Left forelimb (tissue), 1 donor: Measurements from ENCODE around the gene LRP2.
"Not testable (repeated sequence)": the region's sequence is repeated elsewhere in the genome, so short reads cannot be mapped to it uniquely, and the experiment has no call there.

ENCODE experiments used
- DNase-seq: peaks from one replicate; pipeline ENCODE4 v3.0.0-alpha.2; 2018; ENCODE audit warnings: low spot score

LRP2 gene

DNA sequence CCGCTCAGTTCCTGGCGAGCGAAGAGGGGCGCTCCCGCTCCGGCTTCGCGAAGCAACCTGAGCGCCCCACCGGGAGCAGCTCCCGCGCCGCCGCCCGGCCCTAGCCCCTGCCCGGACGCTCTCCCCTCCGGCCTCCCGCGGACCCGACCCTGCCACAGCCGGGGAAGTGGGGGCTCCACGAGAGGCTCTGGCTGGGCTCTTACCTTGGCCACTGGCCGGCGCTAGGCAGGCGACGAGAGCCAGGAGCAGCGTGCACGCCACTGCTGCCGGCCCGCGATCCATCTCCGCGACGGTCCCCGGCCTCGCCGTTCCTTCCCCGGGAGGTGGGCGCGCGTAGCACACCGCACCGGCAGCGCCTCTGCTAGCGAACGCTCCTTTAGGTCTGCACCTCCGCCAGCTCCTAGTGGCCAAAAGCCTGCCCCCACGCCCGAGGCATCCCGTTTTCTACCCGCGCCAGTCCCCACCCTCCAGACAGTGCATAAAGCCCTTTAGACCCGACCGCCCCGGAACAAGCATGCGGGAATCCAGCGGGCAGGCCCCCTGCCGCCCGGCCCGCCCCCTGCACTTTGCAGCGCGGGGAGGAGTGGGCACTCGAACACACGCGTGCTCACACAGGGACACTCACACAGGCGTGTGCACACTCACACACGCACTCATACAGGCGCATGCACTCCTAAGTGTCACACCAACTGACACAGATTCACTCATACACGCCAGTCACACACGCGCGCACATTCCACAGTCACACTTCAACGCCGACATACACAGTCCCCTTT lies at the start of gene LRP2:
Gene LRP2, minus strand, starts transcription at position 417 of the 776 bp plus-strand sequence. Its CDS starts 135 bp downstream, at position 282.
- no peak for DNase-seq

DNA sequence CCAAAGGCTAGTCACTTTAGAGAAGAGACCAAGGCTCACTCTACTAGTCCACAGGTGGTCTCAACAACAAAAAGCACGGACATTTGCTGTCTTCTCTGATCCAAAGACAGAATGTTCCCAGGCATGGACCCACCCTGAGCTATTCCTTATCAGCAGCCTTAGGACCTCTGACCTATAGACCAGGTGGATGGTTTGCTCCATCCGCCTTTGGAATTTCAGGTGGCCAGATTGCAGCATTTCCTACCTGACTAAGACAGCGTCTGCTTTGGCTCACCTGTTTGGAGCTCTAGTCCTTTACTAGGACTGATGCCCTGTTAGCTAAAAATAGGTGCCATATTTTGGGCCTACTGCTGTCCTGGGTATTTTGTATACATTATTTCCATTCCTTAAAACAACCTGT lies 44.6 kb upstream of the LRP2 start:
- no peak for DNase-seq

DNA sequence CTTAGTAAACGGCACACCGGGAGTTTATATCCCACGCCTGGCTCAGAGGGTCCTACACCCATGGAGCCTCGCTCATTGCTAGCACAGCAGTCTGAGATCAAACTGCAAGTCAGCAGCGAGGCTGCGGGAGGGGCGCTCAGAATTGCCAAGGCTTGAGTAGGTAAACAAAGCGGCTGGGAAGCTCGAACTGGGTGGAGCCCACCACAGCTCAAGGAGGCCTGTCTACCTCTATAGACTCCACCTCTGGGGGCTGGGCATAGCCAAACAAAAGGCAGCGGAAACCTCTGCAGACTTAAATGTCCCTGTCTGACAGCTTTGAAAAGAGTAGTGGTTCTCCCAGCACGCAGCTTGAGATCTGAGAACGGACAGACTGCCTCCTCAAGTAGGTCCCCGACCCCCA lies 37.2 kb upstream of the LRP2 start:
- not testable (repeated sequence) for DNase-seq

DNA sequence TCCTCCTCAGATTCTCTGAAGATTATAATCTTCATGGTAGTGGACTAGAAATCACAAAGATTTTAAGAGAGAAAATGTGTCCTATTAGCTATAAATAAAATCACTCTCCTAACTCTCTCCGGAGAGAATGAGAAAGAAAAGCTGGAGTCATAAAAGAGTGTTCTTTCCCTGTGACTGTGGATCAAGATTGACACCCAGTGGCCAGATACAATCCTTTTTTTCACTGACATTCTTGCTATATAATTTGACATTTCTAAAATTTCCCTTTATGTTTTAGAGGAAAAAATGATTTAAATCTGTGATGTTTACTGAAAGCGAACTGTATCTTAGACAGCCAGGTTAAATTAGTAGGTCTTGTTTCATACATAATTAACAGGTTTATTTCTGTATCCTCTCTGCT lies 35.4 kb upstream of the LRP2 start:
- DNase-seq = no peak

DNA sequence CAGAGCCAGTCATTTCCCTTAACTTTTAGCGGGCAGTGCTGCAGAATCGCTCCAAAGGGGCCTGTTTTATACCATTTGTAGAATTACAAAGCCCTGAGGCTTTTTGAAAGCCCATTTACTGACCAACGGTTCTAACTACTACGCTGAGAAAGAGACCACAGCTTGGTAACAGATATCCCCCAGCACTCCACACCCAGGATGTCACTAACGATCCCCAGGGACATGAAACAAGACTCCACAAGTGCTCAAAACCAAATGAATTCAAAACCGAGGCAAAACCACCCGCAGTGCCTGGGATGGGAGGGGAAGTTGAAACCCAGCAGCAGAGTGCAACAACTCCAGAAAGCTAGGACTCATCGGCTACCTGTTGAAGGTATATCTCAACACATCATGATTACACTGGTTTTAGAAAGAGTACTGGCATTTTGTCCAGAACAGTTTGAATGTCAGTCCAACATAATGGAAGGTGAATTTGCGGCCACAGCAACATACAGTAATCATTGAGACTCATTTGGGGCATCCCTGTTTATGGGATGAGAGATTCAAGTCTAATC lies 33.6 kb upstream of the LRP2 start:
- DNase-seq = no peak

DNA sequence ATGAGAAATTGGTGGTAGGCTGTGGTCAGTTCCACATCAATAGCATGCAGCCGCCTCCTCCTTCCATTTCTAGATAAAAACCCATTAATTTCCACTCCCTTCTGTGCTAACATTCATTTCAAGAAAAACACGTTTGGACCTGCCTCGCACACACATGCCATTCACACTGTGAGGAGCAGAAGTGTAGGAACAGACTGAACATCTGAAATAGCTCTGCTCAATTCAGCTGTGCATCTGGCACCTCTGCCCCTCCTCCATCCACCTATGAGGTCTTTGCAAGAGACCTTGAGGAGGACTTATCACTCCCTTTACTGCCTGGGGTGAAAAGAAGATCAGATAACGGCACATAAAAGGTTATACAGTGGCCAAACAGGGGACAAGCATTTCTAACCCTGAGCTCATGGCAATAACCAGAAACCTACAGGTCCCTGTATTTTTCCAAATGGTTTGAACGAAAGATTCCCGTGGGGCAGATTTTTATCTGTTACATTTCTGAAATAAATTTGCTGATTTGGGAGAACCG lies 30.8 kb upstream of the LRP2 start:
- DNase-seq = no peak

DNA sequence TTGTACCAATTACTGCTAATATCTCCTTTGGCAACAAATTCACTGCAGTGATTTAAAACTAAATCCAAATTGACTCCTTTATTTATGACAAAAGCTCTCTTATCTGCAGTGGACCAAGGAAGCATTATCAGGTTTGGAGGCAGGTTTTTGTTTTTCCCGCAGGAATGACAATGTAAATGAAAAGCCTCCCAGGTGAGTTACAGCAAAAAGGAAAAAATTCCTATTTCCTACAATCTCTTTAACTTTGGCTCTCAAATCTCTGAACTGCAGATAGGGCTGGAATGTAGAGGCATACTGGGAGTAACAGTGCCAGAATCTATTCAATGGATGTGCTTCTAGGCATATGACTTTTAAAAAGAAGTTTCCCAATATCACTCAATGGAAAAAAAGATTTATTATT lies 28.9 kb upstream of the LRP2 start:
- no peak for DNase-seq

DNA sequence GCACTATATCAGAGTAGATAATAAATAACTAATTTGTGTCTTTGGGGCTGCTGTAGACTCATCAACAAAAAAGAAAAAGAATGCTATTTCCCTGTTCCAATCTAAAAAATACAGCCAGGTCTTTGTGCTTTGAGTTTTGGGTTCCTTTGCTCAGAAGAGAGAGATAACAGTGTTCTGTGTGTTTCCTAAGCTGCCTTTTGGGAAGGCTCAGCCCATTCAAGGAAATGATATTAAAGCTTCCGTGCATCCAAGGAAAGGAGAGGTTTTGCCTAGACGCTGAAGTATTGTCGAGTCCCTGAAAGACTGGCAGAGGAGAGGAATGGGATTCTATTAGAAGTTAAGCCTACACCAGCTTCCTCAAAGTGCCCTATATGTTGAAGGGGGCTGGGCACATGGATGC lies 25.8 kb upstream of the LRP2 start:
- no peak for DNase-seq

DNA sequence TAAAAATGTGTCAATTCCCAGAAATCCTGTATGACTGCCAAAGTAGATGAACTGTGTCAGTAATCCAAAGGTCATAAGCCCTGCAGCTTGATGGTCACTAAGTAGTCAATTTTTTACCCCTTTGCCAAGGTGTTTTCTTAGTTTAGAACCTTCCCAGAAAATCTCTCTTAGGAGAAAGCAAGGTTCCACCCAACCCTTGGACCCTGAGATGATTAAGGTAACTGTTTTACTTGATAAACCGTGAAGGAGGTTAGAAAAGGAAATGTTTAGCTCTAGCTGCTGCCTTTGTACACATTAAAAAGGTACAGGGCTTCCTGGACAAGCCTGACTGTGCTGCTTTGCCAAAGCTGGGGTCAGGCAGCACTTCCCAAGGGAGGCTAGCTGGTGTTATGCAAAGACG lies 24.4 kb upstream of the LRP2 start:
- DNase-seq = no peak

DNA sequence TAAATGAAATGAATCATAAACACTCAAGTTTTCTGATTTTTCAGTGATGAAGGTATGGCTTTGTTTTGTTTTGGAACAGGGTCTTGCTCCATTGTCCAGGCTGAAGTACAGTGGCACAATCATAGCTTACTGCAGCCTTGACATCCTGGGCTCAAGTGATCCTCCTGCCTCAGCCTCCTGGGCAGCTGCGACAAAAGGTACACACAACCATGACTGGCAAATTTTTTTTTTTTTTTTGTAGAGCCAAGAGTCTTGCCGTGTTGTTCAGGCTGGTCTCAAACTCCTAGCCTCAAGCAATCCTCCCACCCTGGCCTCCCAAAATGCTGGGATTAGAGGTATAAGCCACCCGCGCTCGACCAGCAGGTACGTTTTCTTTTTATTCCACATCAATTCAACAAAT lies 22.5 kb upstream of the LRP2 start:
- DNase-seq = no peak

DNA sequence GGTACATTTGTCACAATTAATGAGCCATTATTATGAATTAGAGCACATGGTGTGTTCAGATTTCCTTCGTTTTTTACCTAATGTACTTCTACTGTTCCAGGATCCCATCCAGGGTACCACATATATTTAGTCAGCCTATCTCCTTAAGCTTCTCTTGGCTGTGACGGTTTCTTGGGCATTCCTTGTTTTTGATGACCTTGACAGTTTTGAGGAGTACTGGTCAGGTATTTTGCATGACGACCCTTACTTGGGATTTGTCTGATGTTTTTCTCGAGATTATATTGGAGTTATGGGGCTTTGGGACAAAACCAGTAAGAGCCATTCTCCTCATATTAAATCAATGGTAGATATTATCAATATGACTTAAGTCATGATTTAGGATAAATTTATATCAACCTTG lies 10.2 kb upstream of the LRP2 start:
- DNase-seq = no peak

DNA sequence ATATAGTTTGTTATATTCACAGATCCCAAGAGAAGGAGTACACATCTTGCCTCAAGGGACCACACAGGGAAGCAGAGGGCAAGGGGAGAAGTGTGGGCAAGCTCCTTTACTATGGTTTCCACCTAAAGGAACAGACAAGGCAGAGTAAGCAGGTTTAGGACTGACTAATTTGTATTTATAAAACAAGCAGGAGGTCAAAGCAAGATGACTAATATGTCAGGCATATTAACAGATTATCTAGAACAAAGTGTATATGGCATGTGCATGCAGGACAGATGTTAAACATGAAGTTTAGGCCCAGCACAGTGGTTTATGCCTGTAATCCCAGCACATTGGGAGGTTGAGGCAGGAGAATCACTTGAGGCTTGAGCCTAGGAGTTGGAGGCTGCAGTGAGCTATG lies 3.7 kb upstream of the LRP2 start:
- no peak for DNase-seq

DNA sequence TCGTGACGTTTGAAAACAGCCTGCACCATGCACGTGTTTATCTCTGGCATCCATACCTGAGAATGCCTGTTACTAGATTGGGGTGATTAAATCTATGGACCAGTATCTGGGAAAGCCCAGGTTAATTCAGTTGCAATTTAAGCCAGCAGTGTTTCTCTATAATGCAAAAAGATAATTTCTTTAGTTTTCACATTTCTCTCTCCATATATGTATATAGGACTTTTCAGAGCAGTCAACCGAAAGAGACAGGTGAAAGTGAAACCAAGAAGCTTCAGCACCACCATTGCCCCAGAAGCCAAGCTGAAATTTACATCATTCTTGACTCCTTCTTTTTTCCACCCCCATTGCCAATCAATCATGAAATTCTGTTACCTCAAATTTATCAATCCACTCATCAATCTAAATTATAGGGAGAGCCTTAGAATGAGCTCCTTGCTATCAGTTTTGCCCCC lies 2.7 kb upstream of the LRP2 start:
- no peak for DNase-seq

DNA sequence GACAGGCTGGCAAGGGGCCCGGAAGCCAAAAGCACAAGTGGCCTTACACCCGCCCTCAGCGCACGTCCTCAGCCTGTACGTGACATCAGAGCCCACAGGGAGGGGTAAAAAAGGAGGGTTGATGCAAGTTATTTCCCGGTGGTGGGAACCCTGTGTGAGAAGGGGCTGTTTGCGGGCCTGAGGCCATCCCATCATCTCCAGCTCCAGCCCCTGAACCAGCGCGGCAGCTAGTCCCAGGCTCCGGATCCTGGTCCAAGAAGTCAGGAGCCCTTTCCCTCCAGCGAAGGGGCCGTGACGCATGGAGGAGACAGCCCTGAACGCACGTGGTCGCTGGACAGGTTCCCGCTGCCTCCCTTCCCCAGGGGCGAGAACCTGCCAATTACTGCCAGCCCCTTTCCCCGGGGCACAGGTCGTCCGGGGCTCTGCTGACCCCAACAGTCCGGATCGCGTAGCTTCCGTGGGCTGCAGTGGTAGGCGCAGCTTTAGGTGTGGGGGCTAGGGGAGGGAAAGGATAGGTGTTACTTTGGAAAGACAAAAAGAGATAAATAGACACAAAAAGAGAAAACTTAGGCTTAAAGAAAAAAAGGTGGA lies 1.3 kb upstream of the LRP2 start:
- no peak for DNase-seq

DNA sequence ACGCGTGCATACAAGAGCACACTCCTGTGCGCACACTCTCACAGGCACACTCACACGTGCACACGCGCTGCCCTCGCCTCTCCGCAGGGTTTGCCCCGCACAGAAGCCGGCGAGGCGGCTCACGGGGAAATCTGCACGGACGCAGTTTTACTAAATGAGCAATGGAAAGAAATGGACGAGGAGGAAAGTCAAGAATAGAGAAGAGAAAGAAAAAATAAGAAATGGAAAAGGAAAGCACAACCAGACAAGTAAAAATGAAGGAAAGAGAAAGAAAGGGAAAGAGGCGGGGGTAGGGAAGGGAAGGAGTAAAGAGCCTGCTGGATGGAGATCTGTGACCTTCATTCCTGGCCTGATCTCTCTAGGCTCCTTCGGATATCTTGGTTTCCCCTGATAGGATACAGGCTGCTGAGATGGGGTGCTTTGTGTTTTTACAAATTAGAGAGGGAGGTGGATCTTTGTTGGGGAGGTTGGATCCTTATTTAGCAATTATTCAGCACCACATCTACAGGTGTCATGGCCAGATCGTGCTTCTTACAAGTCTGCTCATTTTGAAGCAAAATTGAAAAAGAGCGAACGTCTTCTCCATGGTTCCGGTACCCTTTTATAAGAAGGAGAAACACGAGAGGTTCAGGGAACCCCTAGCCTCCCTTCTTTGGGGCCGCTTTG lies 693 bp upstream of the LRP2 start:
- DNase-seq = no peak

DNA sequence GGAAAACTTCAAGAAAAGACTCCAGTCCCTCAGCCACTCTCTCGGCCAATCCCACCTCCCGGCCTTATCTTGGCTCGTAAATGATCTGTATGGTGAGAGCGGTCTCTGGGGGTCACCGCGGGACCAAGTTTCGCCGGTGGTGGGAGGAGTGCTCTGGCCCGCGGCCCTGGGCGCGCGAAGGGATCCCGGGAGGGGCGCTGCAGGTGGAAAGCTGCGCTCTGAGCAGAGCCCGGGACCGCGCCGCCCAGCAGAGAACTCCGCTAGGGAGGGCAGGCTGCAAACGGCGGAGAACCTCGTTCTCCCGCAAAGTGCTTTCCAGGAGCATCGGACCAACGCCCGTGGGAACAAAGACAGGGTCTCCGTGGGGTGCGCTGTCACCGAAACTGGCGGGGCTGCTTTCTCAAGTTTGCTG lies 622 bp downstream of the LRP2 start:
- no peak for DNase-seq

DNA sequence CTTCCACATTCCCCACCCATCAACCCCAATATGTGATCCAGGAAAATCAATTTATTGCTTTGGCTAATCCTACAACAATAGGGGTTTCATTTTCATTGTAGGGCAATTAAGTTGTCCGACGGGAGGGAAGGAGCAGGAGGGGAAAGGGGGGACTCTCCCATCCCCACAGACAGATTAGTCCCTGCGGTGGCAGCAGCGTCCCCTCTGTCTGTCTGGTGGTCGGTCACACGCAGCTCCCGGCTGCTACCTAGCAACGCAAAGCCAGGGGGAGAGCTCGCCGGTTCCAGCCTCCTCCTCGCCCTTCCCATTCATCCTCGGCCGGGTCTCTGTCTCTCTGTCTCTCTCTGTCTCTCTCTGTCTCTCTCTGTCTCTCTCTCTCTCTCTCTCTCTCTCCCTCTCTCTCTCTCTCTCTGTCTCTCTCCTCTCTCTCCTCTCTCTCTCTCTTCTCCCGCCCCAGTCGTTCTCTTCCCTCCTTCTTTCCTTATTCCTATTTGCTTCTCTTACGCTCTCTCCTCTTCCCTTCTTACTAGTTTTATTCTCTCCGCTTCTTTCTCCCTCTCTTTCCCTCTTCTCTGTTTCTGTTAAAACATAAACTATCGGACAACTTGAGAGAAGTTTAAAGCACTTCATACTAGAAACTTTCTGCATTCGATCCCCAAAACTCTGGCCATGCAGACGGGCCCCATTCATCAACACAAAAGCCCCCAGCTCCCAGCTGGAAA lies 1.2 kb downstream of the LRP2 start:
- DNase-seq = no peak

DNA sequence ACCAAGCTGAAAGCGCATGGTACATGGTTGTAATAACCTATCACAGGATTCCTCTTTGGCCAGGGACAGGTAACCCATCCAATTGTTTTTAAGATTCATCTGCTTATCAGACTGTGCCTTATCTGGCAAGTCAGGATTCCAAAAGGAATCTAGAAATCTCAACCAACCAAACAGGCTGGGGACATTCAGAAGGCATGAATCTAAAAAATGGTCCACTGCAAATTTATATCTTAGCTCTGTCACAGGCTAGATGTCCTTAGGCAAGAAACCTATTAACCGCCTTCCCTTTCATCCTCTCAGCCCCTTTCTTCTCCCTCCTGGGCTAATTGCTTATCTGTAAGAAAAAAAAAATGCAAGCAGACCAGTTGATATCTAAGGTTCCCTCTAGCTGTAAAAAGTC lies 4.3 kb downstream of the LRP2 start:
- no peak for DNase-seq

DNA sequence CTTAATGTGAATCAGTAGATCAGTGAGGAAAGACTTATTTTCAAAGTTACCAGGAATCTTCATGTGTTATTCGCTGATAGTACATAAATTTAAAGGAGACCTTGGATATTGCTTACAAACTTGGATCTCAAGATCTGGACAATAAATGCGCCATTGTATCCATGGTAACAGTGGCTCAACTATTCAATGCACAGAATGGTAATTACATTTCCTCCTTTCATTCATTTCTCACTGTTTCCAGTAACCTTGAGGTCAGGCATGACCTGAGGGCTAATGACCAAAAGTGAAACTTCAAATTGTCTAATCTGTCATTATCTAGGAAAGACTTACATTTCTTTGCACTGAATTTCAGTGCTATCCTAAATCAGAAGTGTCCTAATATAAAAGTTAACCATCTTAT lies 8.1 kb downstream of the LRP2 start:
- DNase-seq = no peak

DNA sequence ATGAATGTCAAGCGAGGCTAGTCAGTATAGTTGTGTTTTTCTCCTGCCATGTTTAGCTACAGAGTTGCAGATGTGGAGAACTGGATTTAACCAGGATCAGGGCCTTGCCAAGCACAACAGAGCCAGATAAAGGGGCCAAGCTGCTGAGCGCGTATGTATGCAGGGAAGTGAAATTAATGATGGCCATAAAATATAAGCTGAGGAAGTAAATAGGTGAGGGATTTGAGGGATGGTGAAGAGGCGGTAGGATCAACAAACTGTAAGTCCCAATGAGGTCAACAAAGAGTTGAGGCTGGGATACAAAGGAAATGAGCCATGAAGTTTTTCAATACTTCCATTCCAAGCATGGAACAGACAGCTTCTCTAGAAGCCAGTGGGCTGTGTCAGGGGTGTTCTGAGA lies 10.6 kb downstream of the LRP2 start:
- no peak for DNase-seq

DNA sequence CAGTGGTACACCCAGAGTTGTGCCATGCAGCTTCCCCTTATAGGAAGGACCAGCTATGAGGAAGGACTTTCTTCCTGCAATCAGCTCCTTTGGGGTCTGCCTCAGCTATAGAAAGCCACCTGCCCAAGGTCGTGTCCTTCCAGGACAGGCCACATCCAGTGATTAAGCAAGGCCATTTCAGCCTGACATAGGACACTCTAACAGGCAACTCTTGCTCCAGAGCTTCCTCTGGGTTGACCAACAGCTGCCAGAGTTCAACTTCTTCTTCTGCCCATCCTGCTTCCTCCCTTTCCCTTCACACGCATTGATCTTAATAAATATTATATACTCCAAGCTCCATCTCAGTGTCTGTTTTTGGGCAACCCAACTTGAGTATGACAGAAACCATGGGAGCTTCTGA lies 12.8 kb downstream of the LRP2 start:
- DNase-seq = no peak
